ENCODE results near the gene AP4M1.

Gene AP4M1

DNA sequence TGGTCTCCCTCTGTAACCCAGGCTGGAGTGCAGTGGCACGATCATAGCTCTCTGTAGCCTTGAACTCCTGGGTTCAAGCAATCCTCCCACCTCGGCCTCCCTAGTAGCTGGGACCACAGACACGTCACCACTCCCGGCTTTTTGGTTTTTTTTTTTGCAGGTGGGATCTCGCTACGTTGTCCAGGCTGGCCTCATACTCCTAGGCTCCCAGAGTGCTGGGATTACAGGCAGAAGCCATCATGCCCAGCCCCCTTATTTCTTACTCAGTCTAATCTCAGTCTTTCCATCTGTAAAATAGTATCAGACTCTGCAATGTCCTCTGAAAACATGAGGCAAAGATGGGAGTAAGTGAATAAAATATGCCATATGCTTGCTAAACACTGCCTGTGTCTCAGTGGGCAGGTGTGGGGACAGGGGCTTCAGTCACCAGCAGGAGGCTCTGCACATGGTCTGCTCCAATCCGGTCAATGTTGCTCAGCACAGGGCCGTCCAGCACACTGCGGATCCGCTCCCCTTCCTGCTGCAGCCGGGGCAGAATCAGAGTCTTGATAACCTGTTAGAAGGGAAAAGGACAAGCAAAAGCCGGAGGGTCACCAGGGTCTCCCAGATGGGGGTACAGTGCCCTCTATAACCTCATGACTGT is 8.2 kb downstream of the AP4M1 start:
- Histone ChIP-seq H3K4me3 (ENCODE audit: low read depth, low read length) (no peak overlapping the region), H3K27ac (ENCODE audit: low read depth, low read length) (no peak overlapping the region), H3K27me3 (ENCODE audit: insufficient read depth, low read length) (no peaks in the 10 kb centered on the region), H2AFZ (ENCODE audit: low read length, unreplicated experiment) (no peak overlapping the region), H3K79me2 (ENCODE audit: control insufficient read depth, insufficient read depth, low read length, unreplicated experiment) (no peaks in the 10 kb centered on the region), H3K4me1 (ENCODE audit: control insufficient read depth, insufficient read depth, low read length, unreplicated experiment) (no peaks in the 10 kb centered on the region), H3K36me3 (ENCODE audit: insufficient read depth, low read length) (peaks cover 3% of the 10 kb centered on the region; the same call in 1 of the 2 replicates)

DNA sequence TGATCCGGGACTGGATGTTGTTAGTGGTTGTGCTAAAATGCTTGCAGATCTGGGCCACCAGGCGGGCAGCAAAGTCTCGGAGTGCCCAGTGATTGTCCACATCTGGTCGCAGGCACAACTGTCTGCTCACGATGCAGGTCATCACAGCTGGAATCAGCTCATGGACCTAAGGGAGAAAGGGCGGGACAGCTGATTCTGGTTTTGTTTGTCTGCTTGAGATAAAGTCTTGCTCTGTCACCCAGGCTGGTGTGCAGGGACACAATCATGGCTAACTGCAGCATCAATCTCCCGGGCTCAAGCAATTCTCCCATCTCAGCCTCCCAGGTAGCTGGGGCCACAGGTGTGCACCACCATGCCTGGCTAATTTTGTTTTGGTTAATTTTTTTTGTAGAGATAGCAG is 9.7 kb downstream of the AP4M1 start:
- Histone ChIP-seq H3K4me1 (ENCODE audit: control insufficient read depth, insufficient read depth, low read length, unreplicated experiment) (no peaks in the 10 kb centered on the region), H2AFZ (ENCODE audit: low read length, unreplicated experiment) (no peak overlapping the region), H3K27ac (ENCODE audit: low read depth, low read length) (no peak overlapping the region), H3K27me3 (ENCODE audit: insufficient read depth, low read length) (no peaks in the 10 kb centered on the region), H3K36me3 (ENCODE audit: insufficient read depth, low read length) (peaks cover 3% of the 10 kb centered on the region; the same call in 1 of the 2 replicates), H3K4me3 (ENCODE audit: low read depth, low read length) (no peak overlapping the region), H3K79me2 (ENCODE audit: control insufficient read depth, insufficient read depth, low read length, unreplicated experiment) (no peaks in the 10 kb centered on the region)

DNA sequence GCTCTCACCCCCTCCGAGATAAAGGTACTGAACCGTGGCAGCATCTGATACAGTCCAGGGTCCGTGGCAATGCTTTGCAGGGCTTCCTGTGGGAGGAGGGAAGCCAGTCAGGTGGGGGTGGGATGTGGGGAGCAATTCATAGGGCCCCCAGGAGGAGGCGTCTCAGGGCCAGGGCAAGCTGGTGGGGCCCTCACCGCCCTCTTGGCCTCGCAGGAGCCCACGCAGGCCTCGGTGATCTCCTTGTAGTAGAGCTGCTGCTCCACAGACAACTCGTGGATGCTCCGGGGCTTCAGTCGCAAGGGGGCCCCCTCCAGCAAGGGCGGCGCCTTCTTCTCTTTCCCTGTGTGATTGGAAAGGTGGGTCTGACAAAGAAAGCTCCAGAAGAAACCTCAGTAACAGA is 10.5 kb downstream of the AP4M1 start:
- H3K36me3 ChIP-seq (ENCODE audit: insufficient read depth, low read length) = peaks cover 3% of the 10 kb centered on the region; the same call in 1 of the 2 replicates
- no peaks in the 10 kb centered on the region for H3K4me1 ChIP-seq (ENCODE audit: control insufficient read depth, insufficient read depth, low read length, unreplicated experiment)
- H3K4me3 ChIP-seq (ENCODE audit: low read depth, low read length) = no peak overlapping the region
- no peaks in the 10 kb centered on the region for H3K79me2 ChIP-seq (ENCODE audit: control insufficient read depth, insufficient read depth, low read length, unreplicated experiment)
- no peak overlapping the region for H2AFZ ChIP-seq (ENCODE audit: low read length, unreplicated experiment)
- H3K27ac ChIP-seq (ENCODE audit: low read depth, low read length) = no peak overlapping the region
- H3K27me3 ChIP-seq (ENCODE audit: insufficient read depth, low read length) = no peaks in the 10 kb centered on the region

DNA sequence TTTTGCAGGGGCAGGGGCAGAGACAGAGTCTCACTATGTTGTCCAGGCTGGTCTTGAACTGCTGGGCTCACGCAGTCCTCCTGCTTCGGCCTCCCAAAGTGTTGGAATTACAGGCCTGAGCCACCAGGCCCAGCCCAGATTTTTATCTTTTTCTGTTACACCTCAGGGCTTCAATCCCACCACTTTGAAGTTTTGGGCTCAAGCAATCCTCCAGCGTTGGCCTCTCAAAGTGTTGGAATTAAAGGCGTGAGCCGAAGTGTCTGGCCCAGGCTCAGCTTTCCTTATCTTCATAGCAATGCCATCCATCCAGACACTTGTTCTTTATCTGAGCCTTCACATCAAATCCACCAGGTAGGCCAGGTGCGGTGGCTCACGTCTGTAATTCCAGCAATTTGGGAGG is 13.6 kb downstream of the AP4M1 start:
- Histone ChIP-seq H3K27ac (ENCODE audit: low read depth, low read length) (no peak overlapping the region), H3K4me3 (ENCODE audit: low read depth, low read length) (no peak overlapping the region), H3K36me3 (ENCODE audit: insufficient read depth, low read length) (peaks cover 3% of the 10 kb centered on the region; the same call in 1 of the 2 replicates), H3K4me1 (ENCODE audit: control insufficient read depth, insufficient read depth, low read length, unreplicated experiment) (no peaks in the 10 kb centered on the region), H2AFZ (ENCODE audit: low read length, unreplicated experiment) (no peak overlapping the region), H3K27me3 (ENCODE audit: insufficient read depth, low read length) (no peaks in the 10 kb centered on the region), H3K79me2 (ENCODE audit: control insufficient read depth, insufficient read depth, low read length, unreplicated experiment) (peaks cover 8% of the 10 kb centered on the region)

DNA sequence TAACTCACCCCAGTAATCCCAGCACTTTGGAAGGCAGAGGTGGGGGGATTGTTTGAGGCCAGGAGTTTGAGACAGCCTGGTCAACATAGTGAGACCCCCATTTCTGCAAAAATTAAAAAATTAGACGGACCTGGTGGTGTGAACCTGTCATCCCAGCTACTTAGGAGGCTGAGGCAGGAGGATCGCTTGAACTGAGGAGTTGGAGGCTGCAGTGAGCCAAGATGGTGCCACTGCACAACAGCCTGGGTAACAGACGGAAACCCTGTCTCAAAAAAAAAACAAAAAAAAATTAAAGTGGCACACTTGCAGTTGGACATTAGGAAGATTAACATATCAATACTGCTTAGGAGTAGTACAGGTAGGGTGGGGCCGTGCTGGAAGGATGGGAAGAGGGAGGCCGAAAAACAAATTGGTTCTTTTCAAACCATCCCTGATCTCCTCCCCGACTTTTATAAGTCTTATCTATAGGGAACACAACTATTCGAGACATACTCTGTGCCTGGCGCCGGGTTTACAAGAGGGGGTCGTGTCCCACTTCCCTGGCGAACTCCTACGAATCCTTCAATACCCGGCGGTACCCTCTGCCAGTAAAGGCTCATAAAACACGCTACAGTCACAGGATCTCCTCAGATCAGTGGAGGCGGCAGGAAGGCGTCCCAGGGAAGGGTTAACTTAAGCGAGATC is 17.1 kb downstream of the AP4M1 start:
- Histone ChIP-seq H3K4me3 (ENCODE audit: low read depth, low read length) (peak overlapping the region; percentile 89), H3K27me3 (ENCODE audit: insufficient read depth, low read length) (no peaks in the 10 kb centered on the region), H3K79me2 (ENCODE audit: control insufficient read depth, insufficient read depth, low read length, unreplicated experiment) (peaks cover 10% of the 10 kb centered on the region), H3K36me3 (ENCODE audit: insufficient read depth, low read length) (no peaks in the 10 kb centered on the region), H2AFZ (ENCODE audit: low read length, unreplicated experiment) (peak overlapping the region; percentile 41), H3K4me1 (ENCODE audit: control insufficient read depth, insufficient read depth, low read length, unreplicated experiment) (peaks cover 6% of the 10 kb centered on the region), H3K27ac (ENCODE audit: low read depth, low read length) (no peak overlapping the region)

DNA sequence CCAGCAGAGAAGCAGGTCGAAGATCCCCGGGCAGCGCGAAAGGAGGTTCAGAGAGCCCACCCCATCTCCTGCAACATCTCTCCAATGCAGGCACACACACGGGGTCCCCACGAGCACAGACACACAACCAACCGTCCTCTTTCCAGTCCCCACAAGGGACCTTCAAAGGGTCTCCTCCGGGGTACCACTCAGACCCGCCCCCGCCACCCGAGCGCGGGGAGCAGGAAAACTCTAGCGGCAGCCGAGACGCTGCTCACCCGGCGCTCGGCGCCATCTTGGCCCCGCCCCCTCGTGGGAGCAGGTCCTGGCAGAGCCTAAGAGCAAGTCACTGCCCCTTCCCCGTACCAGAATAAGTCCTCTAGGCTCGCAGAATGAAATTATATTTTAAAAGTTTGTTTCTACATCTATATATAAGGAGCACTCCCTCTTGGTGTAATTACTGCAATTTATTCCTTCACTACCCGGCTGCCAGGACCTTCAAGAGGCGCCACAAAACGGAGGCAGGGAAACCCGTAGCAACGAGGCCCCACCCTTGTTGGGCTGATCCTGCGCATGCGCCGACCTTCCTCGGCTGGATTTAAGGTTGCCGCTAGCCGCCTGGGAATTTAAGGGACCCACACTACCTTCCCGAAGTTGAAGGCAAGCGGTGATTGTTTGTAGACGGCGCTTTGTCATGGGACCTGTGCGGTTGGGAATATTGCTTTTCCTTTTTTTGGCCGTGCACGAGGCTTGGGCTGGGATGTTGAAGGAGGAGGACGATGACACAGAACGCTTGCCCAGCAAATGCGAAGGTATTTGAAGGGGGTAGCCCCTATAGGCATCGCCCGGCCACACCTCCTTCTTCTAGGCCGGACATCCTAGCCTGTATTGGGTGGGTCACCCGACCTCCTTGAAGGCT is 17.9 kb downstream of the AP4M1 start, which contains the start of the genes CNPY4 and TAF6:
Gene CNPY4 (plus strand): TSS at position 563 of the 898 bp plus-strand sequence. CDS start 111 bp downstream, at position 674.
Gene TAF6 (minus strand): TSS at position 287 of the 898 bp plus-strand sequence. CDS start 5,149 bp downstream, outside the sequence.
- Histone ChIP-seq H3K79me2 (ENCODE audit: control insufficient read depth, insufficient read depth, low read length, unreplicated experiment) (peaks cover 10% of the 10 kb centered on the region), H3K4me3 (ENCODE audit: low read depth, low read length) (peak within 1 kb of the TSS; percentile 89), H2AFZ (ENCODE audit: low read length, unreplicated experiment) (peak within 1 kb of the TSS; percentile 83), H3K27me3 (ENCODE audit: insufficient read depth, low read length) (no peaks in the 10 kb centered on the region), H3K27ac (ENCODE audit: low read depth, low read length) (peak within 1 kb of the TSS; percentile 81), H3K4me1 (ENCODE audit: control insufficient read depth, insufficient read depth, low read length, unreplicated experiment) (peaks cover 6% of the 10 kb centered on the region), H3K36me3 (ENCODE audit: insufficient read depth, low read length) (no peaks in the 10 kb centered on the region)

DNA sequence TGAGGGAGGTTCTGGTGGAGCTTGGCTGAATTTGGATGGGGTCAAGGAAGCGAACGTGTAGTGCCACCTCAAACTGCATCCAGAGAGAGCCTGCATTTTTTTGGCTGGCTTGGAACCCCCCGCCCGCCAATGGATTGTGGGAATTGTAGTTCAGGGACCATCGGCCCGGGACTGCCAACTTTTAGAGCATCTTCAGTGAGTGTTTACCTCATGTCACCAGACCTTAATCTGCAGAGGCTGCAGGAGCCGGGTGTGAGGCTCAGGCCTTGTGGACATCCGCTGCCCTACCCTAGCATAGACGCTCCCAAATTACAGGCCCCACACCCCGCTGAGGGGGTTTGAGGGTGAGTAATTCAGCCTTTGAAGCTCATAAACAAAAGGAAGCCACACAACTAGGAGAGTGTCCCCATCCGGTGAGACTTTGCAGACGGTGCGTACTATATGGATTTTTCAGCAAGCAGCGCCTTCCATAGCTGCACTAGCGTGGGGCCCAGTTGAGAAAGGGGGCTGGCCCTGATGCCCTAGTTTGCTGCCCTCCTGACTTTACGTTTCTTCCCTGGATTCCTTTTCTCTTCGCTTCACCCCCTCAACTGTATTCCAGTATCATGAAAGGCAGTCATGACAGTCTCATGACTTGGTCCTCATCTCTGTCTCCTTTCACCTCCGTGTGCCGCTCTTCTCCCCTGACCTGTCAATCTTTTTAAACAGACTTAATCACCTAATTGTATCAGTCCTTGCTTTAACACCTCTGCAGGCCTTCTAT is 18.7 kb downstream of the AP4M1 start:
- Histone ChIP-seq H3K27me3 (ENCODE audit: insufficient read depth, low read length) (no peaks in the 10 kb centered on the region), H3K27ac (ENCODE audit: low read depth, low read length) (peak overlapping the region; percentile 81), H3K79me2 (ENCODE audit: control insufficient read depth, insufficient read depth, low read length, unreplicated experiment) (peaks cover 10% of the 10 kb centered on the region), H3K36me3 (ENCODE audit: insufficient read depth, low read length) (no peaks in the 10 kb centered on the region), H3K4me1 (ENCODE audit: control insufficient read depth, insufficient read depth, low read length, unreplicated experiment) (peaks cover 6% of the 10 kb centered on the region), H3K4me3 (ENCODE audit: low read depth, low read length) (peak overlapping the region; percentile 89), H2AFZ (ENCODE audit: low read length, unreplicated experiment) (peak overlapping the region; percentile 83)

DNA sequence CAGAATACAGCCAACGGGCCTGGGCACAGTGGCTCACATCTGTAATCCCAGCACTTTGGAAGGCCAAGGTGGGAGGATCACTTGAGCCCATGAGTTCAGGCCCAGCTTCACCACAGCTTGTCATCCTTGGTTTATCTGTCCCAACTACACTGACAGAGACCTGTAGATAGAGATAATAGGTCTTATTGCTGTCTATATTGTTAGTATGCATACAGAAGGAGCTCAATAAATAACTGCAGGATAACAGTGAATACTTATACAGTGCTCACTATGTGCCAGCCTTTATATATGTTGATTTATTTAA is 19.2 kb downstream of the AP4M1 start:
- no peaks in the 10 kb centered on the region for H3K27me3 ChIP-seq (ENCODE audit: insufficient read depth, low read length)
- no peak overlapping the region for H3K27ac ChIP-seq (ENCODE audit: low read depth, low read length)
- H3K36me3 ChIP-seq (ENCODE audit: insufficient read depth, low read length) = no peaks in the 10 kb centered on the region
- peak overlapping the region; percentile 89 for H3K4me3 ChIP-seq (ENCODE audit: low read depth, low read length)
- H3K4me1 ChIP-seq (ENCODE audit: control insufficient read depth, insufficient read depth, low read length, unreplicated experiment) = peaks cover 11% of the 10 kb centered on the region
- no peak overlapping the region for H2AFZ ChIP-seq (ENCODE audit: low read length, unreplicated experiment)
- H3K79me2 ChIP-seq (ENCODE audit: control insufficient read depth, insufficient read depth, low read length, unreplicated experiment) = peaks cover 10% of the 10 kb centered on the region

DNA sequence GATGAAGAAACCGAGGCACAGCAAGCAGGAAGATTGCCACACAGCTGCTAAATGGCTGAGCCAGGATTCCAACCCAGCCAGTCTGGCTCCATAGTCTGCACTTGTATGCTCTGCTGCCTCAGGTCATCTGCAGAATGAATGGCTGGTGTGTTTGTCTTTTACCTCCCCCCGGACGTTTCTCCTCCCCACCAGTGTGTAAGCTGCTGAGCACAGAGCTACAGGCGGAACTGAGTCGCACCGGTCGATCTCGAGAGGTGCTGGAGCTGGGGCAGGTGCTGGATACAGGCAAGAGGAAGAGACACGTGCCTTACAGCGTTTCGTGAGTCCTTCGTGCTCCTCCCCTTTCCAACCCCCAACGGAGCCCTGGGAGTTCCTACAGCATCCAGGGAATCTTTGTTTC is 20.6 kb downstream of the AP4M1 start:
- peaks cover 16% of the 10 kb centered on the region for H3K79me2 ChIP-seq (ENCODE audit: control insufficient read depth, insufficient read depth, low read length, unreplicated experiment)
- H3K27ac ChIP-seq (ENCODE audit: low read depth, low read length) = no peak overlapping the region
- H3K27me3 ChIP-seq (ENCODE audit: insufficient read depth, low read length) = no peaks in the 10 kb centered on the region
- H2AFZ ChIP-seq (ENCODE audit: low read length, unreplicated experiment) = no peak overlapping the region
- no peaks in the 10 kb centered on the region for H3K36me3 ChIP-seq (ENCODE audit: insufficient read depth, low read length)
- H3K4me3 ChIP-seq (ENCODE audit: low read depth, low read length) = no peak overlapping the region
- peaks cover 12% of the 10 kb centered on the region for H3K4me1 ChIP-seq (ENCODE audit: control insufficient read depth, insufficient read depth, low read length, unreplicated experiment)

DNA sequence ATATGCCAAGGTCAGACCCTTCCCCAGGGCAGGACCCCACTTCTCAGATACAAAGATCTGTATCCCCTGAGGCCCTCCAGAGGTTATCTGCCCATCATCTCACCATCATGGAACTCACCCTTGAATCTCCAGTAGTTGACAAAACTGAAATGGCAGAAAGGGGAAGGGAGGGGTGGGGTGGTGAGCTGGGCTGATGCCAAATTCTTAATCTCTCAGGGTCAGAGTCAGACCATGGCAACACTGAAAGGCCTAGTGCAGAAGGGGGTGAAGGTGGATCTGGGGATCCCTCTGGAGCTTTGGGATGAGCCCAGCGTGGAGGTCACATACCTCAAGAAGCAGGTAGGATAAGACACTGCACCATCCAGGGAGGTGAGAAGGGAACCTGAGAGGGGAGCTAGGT is 21.1 kb downstream of the AP4M1 start:
- no peak overlapping the region for H2AFZ ChIP-seq (ENCODE audit: low read length, unreplicated experiment)
- no peak overlapping the region for H3K27ac ChIP-seq (ENCODE audit: low read depth, low read length)
- no peaks in the 10 kb centered on the region for H3K27me3 ChIP-seq (ENCODE audit: insufficient read depth, low read length)
- no peak overlapping the region for H3K4me3 ChIP-seq (ENCODE audit: low read depth, low read length)
- peaks cover 12% of the 10 kb centered on the region for H3K4me1 ChIP-seq (ENCODE audit: control insufficient read depth, insufficient read depth, low read length, unreplicated experiment)
- H3K36me3 ChIP-seq (ENCODE audit: insufficient read depth, low read length) = no peaks in the 10 kb centered on the region
- peaks cover 16% of the 10 kb centered on the region for H3K79me2 ChIP-seq (ENCODE audit: control insufficient read depth, insufficient read depth, low read length, unreplicated experiment)

All from ACC112 (cell line).